HepG2 (cell line): ENCODE measurements around the gene PCSK6. TPM values are rescaled to one million over a fixed set of nuclear protein-coding genes. Genes with fewer than 3 reads are reported as not detected.
A peak's percentile ranks its signal among the peaks of the same experiment; 100 is the strongest.

ENCODE experiments used
- ARNTL ChIP-seq: sonication (generic); formaldehyde crosslinking; IDR thresholded peaks from 2 replicates; pipeline ENCODE4 v1.4.0; 2020; ENCODE audit warnings: mild to moderate bottlenecking, missing genetic modification reagents
- ETV6 ChIP-seq: sonication (generic); formaldehyde crosslinking; conservative IDR thresholded peaks from 2 replicates; pipeline ENCODE4 v1.4.0; 2020; ENCODE audit warnings: missing genetic modification reagents
- HOXA5 ChIP-seq: sonication (generic); formaldehyde crosslinking; IDR thresholded peaks from 2 replicates; pipeline ENCODE4 v1.4.0; 2020; ENCODE audit warnings: missing genetic modification reagents
- MZF1 ChIP-seq: sonication (generic); formaldehyde crosslinking; IDR thresholded peaks from 2 replicates; pipeline ENCODE4 v1.8.1; 2023; ENCODE audit warnings: mild to moderate bottlenecking, missing genetic modification reagents, borderline replicate concordance
- PAF1 ChIP-seq: IDR thresholded peaks from 2 replicates; pipeline ENCODE4 v1.6.1; 2016; ENCODE audit warnings: missing genetic modification reagents, missing compliant biosample characterization
- RCOR2 ChIP-seq: IDR thresholded peaks from 2 replicates; pipeline ENCODE4 v1.6.1; 2016; ENCODE audit warnings: missing biosample characterization, missing genetic modification reagents
- ZBTB14 ChIP-seq: sonication (generic); formaldehyde crosslinking; IDR thresholded peaks from 2 replicates; pipeline ENCODE4 v1.4.0; 2020; ENCODE audit warnings: missing genetic modification reagents
- ZNF143 ChIP-seq: sonication (generic); formaldehyde crosslinking; IDR thresholded peaks from 2 replicates; pipeline ENCODE4 v1.4.0; 2020; ENCODE audit warnings: missing genetic modification reagents
- ZNF20 ChIP-seq: sonication (generic); formaldehyde crosslinking; IDR thresholded peaks from 2 replicates; pipeline ENCODE4 v1.4.0; 2020; ENCODE audit warnings: mild to moderate bottlenecking, moderate library complexity, missing genetic modification reagents
- ZNF367 ChIP-seq: sonication (generic); formaldehyde crosslinking; IDR thresholded peaks from 2 replicates; pipeline ENCODE4 v1.4.0; 2020; ENCODE audit warnings: missing genetic modification reagents, borderline replicate concordance
- ZNF468 ChIP-seq: sonication (generic); formaldehyde crosslinking; IDR thresholded peaks from 2 replicates; pipeline ENCODE4 v1.8.0; 2022; ENCODE audit warnings: mild to moderate bottlenecking, moderate library complexity, missing genetic modification reagents
- ZNF496 ChIP-seq: sonication (generic); formaldehyde crosslinking; IDR thresholded peaks from 2 replicates; pipeline ENCODE4 v1.8.1; 2023; ENCODE audit warnings: mild to moderate bottlenecking, moderate library complexity, missing genetic modification reagents; ENCODE audit not compliant: insufficient replicate concordance
- ZNF513 ChIP-seq: sonication (generic); formaldehyde crosslinking; conservative IDR thresholded peaks from 2 replicates; pipeline ENCODE4 v1.5.0; 2020; ENCODE audit warnings: missing genetic modification reagents
- ZNF678 ChIP-seq: sonication (generic); formaldehyde crosslinking; IDR thresholded peaks from 2 replicates; pipeline ENCODE4 v1.4.0; 2020; ENCODE audit warnings: mild to moderate bottlenecking, missing genetic modification reagents
- polyA plus RNA-seq, 8 experiments: library from polyadenylated mRNA; depleted of rRNA in 3 of 8; stranded (reverse) in 7 of 8; unstranded in 1 of 8; fragments of >200 nt; fragmentation: Illumina TruSeq in 4 of 8; extraction: Trizol in 4 of 8; gene quantifications; 2 replicates each; pipeline versions ENCODE4 v1.2.1 to v1.2.3, GENCODE V29; 2011 to 2016; ENCODE audit warnings: low read depth in 4 of 8, missing spikeins in 1 of 8, mixed read lengths in 1 of 8; ENCODE audit not compliant: insufficient read depth in 1 of 8
- total RNA-seq, 5 experiments: library from RNA; depleted of rRNA; stranded (reverse); fragments of >200 nt; fragmentation: Illumina TruSeq; extraction: Trizol; gene quantifications; 2 replicates each; pipeline ENCODE4 v1.2.3, GENCODE V29; 2016; ENCODE audit warnings: low read depth in 1 of 5
- TF ChIP-seq, protein P1 (sequence below): sonication (generic); formaldehyde crosslinking; IDR thresholded peaks from 2 replicates; pipeline ENCODE4 v1.4.0; 2020; ENCODE audit warnings: mild to moderate bottlenecking, missing genetic modification reagents, borderline replicate concordance
- TF ChIP-seq, protein P2 (sequence below): sonication (generic); formaldehyde crosslinking; IDR thresholded peaks from 2 replicates; pipeline ENCODE4 v1.5.1; 2020; ENCODE audit warnings: mild to moderate bottlenecking, missing genetic modification reagents, moderate library complexity

The PCSK6 gene
- total and polyA plus RNA-seq, 2 of the 13 experiments (the other 11 are each of a cell fraction or from before 2014, with no cell fraction given) = 56.5 to 155 TPM

DNA sequence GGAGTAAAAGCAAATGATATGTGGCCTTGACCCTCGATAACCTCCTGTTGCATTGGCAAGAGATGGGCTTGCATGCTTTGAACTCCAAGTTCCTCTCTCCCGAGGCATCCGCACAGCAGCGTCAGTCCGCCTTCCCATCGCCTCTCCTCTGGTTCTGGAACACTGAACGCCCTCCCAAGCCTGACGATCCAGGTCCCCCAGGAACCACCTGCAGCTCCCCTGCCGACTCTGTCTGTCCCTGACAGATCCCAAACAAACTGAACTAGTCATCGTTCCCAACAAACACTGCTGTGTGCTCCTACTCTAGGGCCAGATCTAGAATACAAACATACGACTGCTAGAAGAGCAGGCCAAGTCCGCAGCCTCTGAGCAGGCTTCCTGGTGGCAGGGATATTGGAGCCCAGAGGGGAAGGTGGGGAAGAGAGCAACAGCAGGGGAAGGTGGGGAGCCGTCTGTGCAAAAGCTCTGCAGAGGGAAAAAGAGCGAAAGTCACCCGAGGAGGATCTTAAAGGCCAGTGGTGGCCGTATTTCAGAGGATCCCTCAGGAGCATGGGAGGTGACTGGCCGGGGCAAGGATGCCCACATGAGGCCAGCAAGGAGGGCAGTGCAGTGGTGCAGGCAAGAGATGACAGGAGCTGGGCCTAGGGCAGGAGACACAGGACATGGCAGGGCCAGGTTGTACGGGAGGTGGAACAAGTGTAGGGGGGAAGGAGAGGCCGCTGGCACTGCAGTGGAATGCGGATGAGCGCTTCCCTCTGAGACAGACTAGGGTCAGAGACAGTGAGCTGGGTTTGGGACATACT is 50.8 kb downstream of the PCSK6 start (continued):
- TF ChIP-seq ZNF20 (CRISPR knock-in tag) (no peak), ETV6 (no peak), ZNF513 (CRISPR knock-in tag) (no peak), ZNF496 (CRISPR knock-in tag) (no peak), ZBTB14 (no peak), ZNF143 (no peak), HOXA5 (CRISPR knock-in tag) (no peak; the same call in 1 of the 2 replicates), PAF1 (no peak), ZNF678 (no peak), MZF1 (CRISPR knock-in tag) (no peak), ZNF468 (no peak), ZNF367 (CRISPR knock-in tag) (no peak), ARNTL (CRISPR knock-in tag) (no peak; the same call in 1 of the 2 replicates), RCOR2 (CRISPR knock-in tag) (0 out of 2 replicates have a peak, but pooled peaks have one; percentile 78)
- TF ChIP-seq, protein P1, sequence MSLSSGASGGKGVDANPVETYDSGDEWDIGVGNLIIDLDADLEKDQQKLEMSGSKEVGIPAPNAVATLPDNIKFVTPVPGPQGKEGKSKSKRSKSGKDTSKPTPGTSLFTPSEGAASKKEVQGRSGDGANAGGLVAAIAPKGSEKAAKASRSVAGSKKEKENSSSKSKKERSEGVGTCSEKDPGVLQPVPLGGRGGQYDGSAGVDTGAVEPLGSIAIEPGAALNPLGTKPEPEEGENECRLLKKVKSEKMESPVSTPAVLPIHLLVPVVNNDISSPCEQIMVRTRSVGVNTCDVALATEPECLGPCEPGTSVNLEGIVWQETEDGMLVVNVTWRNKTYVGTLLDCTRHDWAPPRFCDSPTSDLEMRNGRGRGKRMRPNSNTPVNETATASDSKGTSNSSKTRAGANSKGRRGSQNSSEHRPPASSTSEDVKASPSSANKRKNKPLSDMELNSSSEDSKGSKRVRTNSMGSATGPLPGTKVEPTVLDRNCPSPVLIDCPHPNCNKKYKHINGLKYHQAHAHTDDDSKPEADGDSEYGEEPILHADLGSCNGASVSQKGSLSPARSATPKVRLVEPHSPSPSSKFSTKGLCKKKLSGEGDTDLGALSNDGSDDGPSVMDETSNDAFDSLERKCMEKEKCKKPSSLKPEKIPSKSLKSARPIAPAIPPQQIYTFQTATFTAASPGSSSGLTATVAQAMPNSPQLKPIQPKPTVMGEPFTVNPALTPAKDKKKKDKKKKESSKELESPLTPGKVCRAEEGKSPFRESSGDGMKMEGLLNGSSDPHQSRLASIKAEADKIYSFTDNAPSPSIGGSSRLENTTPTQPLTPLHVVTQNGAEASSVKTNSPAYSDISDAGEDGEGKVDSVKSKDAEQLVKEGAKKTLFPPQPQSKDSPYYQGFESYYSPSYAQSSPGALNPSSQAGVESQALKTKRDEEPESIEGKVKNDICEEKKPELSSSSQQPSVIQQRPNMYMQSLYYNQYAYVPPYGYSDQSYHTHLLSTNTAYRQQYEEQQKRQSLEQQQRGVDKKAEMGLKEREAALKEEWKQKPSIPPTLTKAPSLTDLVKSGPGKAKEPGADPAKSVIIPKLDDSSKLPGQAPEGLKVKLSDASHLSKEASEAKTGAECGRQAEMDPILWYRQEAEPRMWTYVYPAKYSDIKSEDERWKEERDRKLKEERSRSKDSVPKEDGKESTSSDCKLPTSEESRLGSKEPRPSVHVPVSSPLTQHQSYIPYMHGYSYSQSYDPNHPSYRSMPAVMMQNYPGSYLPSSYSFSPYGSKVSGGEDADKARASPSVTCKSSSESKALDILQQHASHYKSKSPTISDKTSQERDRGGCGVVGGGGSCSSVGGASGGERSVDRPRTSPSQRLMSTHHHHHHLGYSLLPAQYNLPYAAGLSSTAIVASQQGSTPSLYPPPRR = peak; percentile 81; the same call in 1 of the 2 replicates
- TF ChIP-seq, protein P2, sequence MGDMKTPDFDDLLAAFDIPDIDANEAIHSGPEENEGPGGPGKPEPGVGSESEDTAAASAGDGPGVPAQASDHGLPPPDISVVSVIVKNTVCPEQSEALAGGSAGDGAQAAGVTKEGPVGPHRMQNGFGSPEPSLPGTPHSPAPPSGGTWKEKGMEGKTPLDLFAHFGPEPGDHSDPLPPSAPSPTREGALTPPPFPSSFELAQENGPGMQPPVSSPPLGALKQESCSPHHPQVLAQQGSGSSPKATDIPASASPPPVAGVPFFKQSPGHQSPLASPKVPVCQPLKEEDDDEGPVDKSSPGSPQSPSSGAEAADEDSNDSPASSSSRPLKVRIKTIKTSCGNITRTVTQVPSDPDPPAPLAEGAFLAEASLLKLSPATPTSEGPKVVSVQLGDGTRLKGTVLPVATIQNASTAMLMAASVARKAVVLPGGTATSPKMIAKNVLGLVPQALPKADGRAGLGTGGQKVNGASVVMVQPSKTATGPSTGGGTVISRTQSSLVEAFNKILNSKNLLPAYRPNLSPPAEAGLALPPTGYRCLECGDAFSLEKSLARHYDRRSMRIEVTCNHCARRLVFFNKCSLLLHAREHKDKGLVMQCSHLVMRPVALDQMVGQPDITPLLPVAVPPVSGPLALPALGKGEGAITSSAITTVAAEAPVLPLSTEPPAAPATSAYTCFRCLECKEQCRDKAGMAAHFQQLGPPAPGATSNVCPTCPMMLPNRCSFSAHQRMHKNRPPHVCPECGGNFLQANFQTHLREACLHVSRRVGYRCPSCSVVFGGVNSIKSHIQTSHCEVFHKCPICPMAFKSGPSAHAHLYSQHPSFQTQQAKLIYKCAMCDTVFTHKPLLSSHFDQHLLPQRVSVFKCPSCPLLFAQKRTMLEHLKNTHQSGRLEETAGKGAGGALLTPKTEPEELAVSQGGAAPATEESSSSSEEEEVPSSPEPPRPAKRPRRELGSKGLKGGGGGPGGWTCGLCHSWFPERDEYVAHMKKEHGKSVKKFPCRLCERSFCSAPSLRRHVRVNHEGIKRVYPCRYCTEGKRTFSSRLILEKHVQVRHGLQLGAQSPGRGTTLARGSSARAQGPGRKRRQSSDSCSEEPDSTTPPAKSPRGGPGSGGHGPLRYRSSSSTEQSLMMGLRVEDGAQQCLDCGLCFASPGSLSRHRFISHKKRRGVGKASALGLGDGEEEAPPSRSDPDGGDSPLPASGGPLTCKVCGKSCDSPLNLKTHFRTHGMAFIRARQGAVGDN (CRISPR knock-in tag) = peak; percentile 93
